AG04450 (cell line): ENCODE measurements around the gene RFX2. TPM values are rescaled to one million over a fixed set of nuclear protein-coding genes. Genes with fewer than 3 reads are reported as not detected.

Experiments used
- CTCF ChIA-PET: fragments of 300-600, 350-600 bp; formaldehyde crosslinking; extraction: SDS; loops from one replicate; lab custom pipeline; 2022; ENCODE audit warnings: antibody characterized with exemption, inconsistent platforms; lab: Charles Lee
- POLR2A ChIA-PET: fragments of 350-600 bp; formaldehyde crosslinking; extraction: SDS; loops from one replicate; lab custom pipeline; 2021; ENCODE audit warnings: antibody characterized with exemption, inconsistent platforms; lab: Yijun Ruan, JAX
- DNase-seq: peaks from one replicate; pipeline ENCODE4 v3.0.0-alpha.2; 2011; ENCODE audit warnings: low read depth, low spot score
- H3K27ac ChIP-seq: one replicate; pipeline ENCODE4 v1.5.1; 2012; ENCODE audit warnings: low read depth, low read length, control low read depth
- H3K27me3 ChIP-seq: one replicate; pipeline ENCODE4 v1.6.0; 2012; ENCODE audit warnings: low read length; ENCODE audit not compliant: control insufficient read depth, insufficient read depth
- H3K4me3 ChIP-seq: 2 replicates; pipeline ENCODE4 v1.5.1; 2011; ENCODE audit warnings: mild to moderate bottlenecking, low read depth, low read length, control low read depth
- H3K9me3 ChIP-seq: 2 replicates; pipeline ENCODE4 v1.5.1; 2012; ENCODE audit warnings: low read length; ENCODE audit not compliant: control insufficient read depth, insufficient read depth
- CTCF ChIP-seq: IDR thresholded peaks from 2 replicates; pipeline ENCODE4 v1.5.1; 2011; ENCODE audit warnings: low read depth, low read length, control low read depth, inconsistent platforms
- polyA plus RNA-seq: library from polyadenylated mRNA; depleted of rRNA; stranded (reverse); fragments of >200 nt; gene quantifications from 2 replicates; pipeline ENCODE4 v1.2.3, GENCODE V29; 2011

Gene RFX2
- polyA plus RNA-seq, 1 experiment: 2.9 TPM

GRCh38 chr19:5974721-5975387, 135.4 kb downstream of the RFX2 start:
- TF ChIP-seq CTCF: no peak
- Histone ChIP-seq H3K27me3 (no peaks in the 10 kb centered on the region), H3K27ac (no peak overlapping the region), H3K4me3 (no peak overlapping the region), H3K9me3 (no peaks in the 10 kb centered on the region; the same call in 1 of the 2 replicates)
- CTCF ChIA-PET: interaction anchor here (1.6 to 3.0 kb wide), 2 partner anchors 7 to 171 kb away, joined by 6 to 22 read pairs; no protein-coding TSS in a partner anchor
- DNase-seq: no peak
- POLR2A ChIA-PET: no interaction called here

GRCh38 chr19:5973867-5974635, 136.2 kb downstream of the RFX2 start:
- Histone ChIP-seq H3K9me3 (no peaks in the 10 kb centered on the region; the same call in 1 of the 2 replicates), H3K27me3 (no peaks in the 10 kb centered on the region), H3K27ac (no peak overlapping the region), H3K4me3 (no peak overlapping the region)
- ChIA-PET POLR2A (no interaction called here), CTCF (interaction anchor here (1.6 kb wide), 1 partner anchor 170 kb away, joined by 6 read pairs; no protein-coding TSS in a partner anchor)
- no peak for TF ChIP-seq CTCF
- DNase-seq: no peak

DNA sequence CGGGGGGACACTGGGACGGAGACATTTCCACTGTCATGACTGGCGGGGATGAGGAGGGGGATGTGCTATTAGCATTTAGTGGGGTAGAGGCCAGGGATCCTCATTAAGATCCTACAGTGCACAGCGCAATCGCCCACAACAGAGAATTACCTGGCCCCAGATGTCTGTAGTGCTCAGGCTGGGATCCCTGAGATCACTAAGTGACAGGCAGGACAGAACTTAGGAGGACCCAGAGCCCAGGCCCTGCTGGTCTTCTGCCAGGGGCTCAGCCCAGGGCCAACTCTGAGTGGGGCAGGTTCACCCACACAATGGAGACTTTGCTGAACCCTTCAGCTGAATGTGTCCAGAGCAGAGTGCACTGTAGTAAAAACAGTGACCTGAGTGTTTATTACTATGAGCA, 136.9 kb downstream of the RFX2 start:
- Histone ChIP-seq H3K9me3 (no peaks in the 10 kb centered on the region; the same call in 1 of the 2 replicates), H3K27me3 (no peaks in the 10 kb centered on the region), H3K27ac (no peak overlapping the region), H3K4me3 (no peak overlapping the region)
- no peak for TF ChIP-seq CTCF
- CTCF ChIA-PET: no interaction called here
- DNase-seq: no peak
- POLR2A ChIA-PET: no interaction called here

DNA sequence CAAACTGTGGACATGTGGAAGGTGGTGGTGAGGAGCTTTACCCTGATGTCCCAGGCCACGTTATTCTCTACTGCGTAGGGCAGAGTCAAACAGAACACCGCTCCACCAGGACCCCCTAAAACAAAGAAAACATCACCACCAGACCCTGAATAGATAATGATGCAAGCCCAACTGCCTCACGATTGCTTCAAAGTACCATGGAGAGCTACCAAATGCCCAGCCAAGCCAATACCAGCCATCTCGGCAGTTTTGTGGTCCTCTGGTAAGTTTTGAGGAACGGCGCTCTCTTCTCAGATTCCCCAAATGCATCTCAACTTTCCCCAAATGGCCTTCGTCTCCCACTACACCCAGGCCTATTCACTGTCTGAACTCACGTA, 138.0 kb downstream of the RFX2 start:
- DNase-seq: no peak
- H3K27me3 ChIP-seq: no peaks in the 10 kb centered on the region
- H3K9me3 ChIP-seq: no peaks in the 10 kb centered on the region; the same call in 1 of the 2 replicates
- ChIA-PET POLR2A (no interaction called here), CTCF (interaction anchor here (1.0 kb wide), 1 partner anchor 168 kb away, joined by 3 read pairs; the partner anchor contains the start of gene NRTN)
- H3K4me3 ChIP-seq: no peak overlapping the region
- TF ChIP-seq CTCF: no peak
- H3K27ac ChIP-seq: no peak overlapping the region
